Esophagus muscularis mucosa (tissue), 4 donors: ENCODE results near the gene ERCC6L2. TPM values are rescaled to one million over a fixed set of nuclear protein-coding genes. Genes with fewer than 3 reads are reported as not detected.

Source experiments
- DNase-seq: peaks from one replicate; pipeline ENCODE4 v3.0.0-alpha.2; 2017; ENCODE audit errors: extremely low spot score
- H3K27ac ChIP-seq, 4 donors: fragments of 200-600 bp; sonication (generic); replicated peaks in 1 of 4; 1 replicate in 3 of 4; 2 replicates in 1 of 4; pipeline ENCODE4 v1.5.1; 2016 to 2019; ENCODE audit warnings: mild to moderate bottlenecking in 1 of 4
- H3K27me3 ChIP-seq, 4 donors: fragments of 200-600 bp; sonication (generic); one replicate each; pipeline versions ENCODE4 v1.5.1 to v1.6.0; 2016 to 2019
- H3K36me3 ChIP-seq, 4 donors: fragments of 200-600 bp; sonication (generic); one replicate each; pipeline ENCODE4 v1.5.1; 2016 to 2019
- H3K4me1 ChIP-seq, 4 donors: fragments of 200-600 bp; sonication (generic); one replicate each; pipeline ENCODE4 v1.5.1; 2016 to 2019
- H3K4me3 ChIP-seq, 4 donors: fragments of 200-600 bp; sonication (generic); 1 replicate in 2 of 4; 2 replicates in 2 of 4; pipeline ENCODE4 v1.5.1; 2016 to 2019; ENCODE audit warnings: mild to moderate bottlenecking in 4 of 4, moderate library complexity in 1 of 4
- H3K9me3 ChIP-seq, 4 donors: fragments of 200-600 bp; sonication (generic); 1 replicate in 3 of 4; 2 replicates in 1 of 4; pipeline ENCODE4 v1.5.1; 2016 to 2019
- CTCF ChIP-seq, 3 experiments: fragments of 200-600 bp in 2 of 3; fragments of 450-650 bp in 1 of 3; sonication (generic) in 2 of 3; IDR thresholded peaks; one replicate each; pipeline ENCODE4 v1.5.1; 2017 to 2019; ENCODE audit warnings: antibody characterized with exemption in 3 of 3, mild to moderate bottlenecking in 2 of 3, moderate library complexity in 1 of 3
- EP300 ChIP-seq: sonication (generic); formaldehyde crosslinking; IDR thresholded peaks from one replicate; pipeline ENCODE4 v1.6.1; 2017; ENCODE audit warnings: antibody characterized with exemption
- POLR2A ChIP-seq: fragments of 450-650 bp; IDR thresholded peaks from one replicate; pipeline ENCODE4 v1.6.1; 2017; ENCODE audit warnings: antibody characterized with exemption, moderate library complexity, mild to moderate bottlenecking, low read depth
- POLR2AphosphoS5 ChIP-seq, 2 donors: sonication (generic); formaldehyde crosslinking; IDR thresholded peaks; one replicate each; pipeline ENCODE4 v1.6.1; 2017; ENCODE audit warnings: antibody characterized with exemption in 2 of 2
- WGBS: methylation state at CpG from one replicate; pipeline ENCODE4 v1.1.5; 2018; 5-methylcytosine and 5-hydroxymethylcytosine counted together
- intact Hi-C: fragments of 100-400 bp; cut with DNase I; formaldehyde crosslinking; loops from one replicate; pipeline ENCODE4 v1.15.1; 2023
- total RNA-seq, 4 donors: library from RNA; depleted of rRNA; stranded (reverse); fragments of >200 nt; gene quantifications; one replicate each; pipeline versions ENCODE4 v1.1.0 to v1.2.1, GENCODE V29; 2016

The ERCC6L2 gene
- total RNA-seq, 4 donors from 2014 or later, result 78.1 to 96.4 (median 86.5) TPM

GRCh38 chr9:95887926-95888497 lies 12.5 kb downstream of the ERCC6L2 start:
- intact Hi-C loops, result no loop called here
- H3K27ac ChIP-seq, result no peak overlapping the region
- H3K27me3 ChIP-seq, result no peaks in the 10 kb centered on the region
- peaks cover 0 to 15% (median 10%) of the 10 kb centered on the region in 4 donors for H3K4me1 ChIP-seq
- TF ChIP-seq POLR2AphosphoS5 (IDR thresholded peaks at IDR 0.05), result no peak
- no peak for TF ChIP-seq POLR2A
- no peak for TF ChIP-seq CTCF (IDR thresholded peaks at IDR 0.05)
- TF ChIP-seq EP300, result no peak
- peaks cover 6 to 11% (median 7%) of the 10 kb centered on the region in 4 donors for H3K36me3 ChIP-seq
- H3K9me3 ChIP-seq, result peaks cover 0 to 7% (median 3%) of the 10 kb centered on the region in 4 donors
- WGBS, result 83% methylated on average over 1 of the region's 1 CpG
- no peak for DNase-seq
- no peak overlapping the region for H3K4me3 ChIP-seq

- Histone ChIP-seq H3K36me3 (peaks cover 0 to 5% (median 0%) of the 10 kb centered on the region in 4 donors), H3K27me3 (no peaks in the 10 kb centered on the region), H3K4me3 (no peak overlapping the region), H3K27ac (no peak overlapping the region), H3K9me3 (peaks cover 0 to 8% (median 3%) of the 10 kb centered on the region in 4 donors), H3K4me1 (peaks cover 0 to 15% (median 10%) of the 10 kb centered on the region in 4 donors)
- intact Hi-C loops, result no loop called here
- no peak for DNase-seq
- TF ChIP-seq EP300 (no peak), CTCF (IDR thresholded peaks at IDR 0.05) (no peak), POLR2A (no peak)
- WGBS, result 87% methylated on average over 3 of the region's 4 CpGs
Observed at GRCh38 chr9:95890594-95890993, 15.1 kb downstream of the ERCC6L2 start.

- Histone ChIP-seq H3K9me3 (peaks cover 0 to 8% (median 3%) of the 10 kb centered on the region in 4 donors), H3K4me1 (peaks cover 0 to 15% (median 10%) of the 10 kb centered on the region in 4 donors), H3K36me3 (peaks cover 0 to 5% (median 0%) of the 10 kb centered on the region in 4 donors), H3K4me3 (no peak overlapping the region), H3K27me3 (no peaks in the 10 kb centered on the region), H3K27ac (no peak overlapping the region)
- TF ChIP-seq EP300, result no peak
- TF ChIP-seq CTCF (IDR thresholded peaks at IDR 0.05), result no peak
- TF ChIP-seq POLR2A, result no peak
- no peak for TF ChIP-seq POLR2AphosphoS5 (IDR thresholded peaks at IDR 0.05)
- no peak for DNase-seq
- 95% methylated on average over 8 of the region's 8 CpGs for WGBS
- intact Hi-C loops, result no loop called here
Observed at GRCh38 chr9:95891067-95891671, 15.7 kb downstream of the ERCC6L2 start.

- 100% methylated on average over 2 of the region's 2 CpGs for WGBS
- Histone ChIP-seq H3K9me3 (peaks cover 0 to 8% (median 3%) of the 10 kb centered on the region in 4 donors), H3K4me1 (peaks cover 0 to 11% (median 8%) of the 10 kb centered on the region in 4 donors), H3K4me3 (no peak overlapping the region), H3K36me3 (peaks cover 0 to 5% (median 0%) of the 10 kb centered on the region in 4 donors), H3K27me3 (no peaks in the 10 kb centered on the region), H3K27ac (no peak overlapping the region)
- intact Hi-C loops, result no loop called here
- DNase-seq, result no peak
- TF ChIP-seq CTCF (IDR thresholded peaks at IDR 0.05), result no peak
- TF ChIP-seq POLR2AphosphoS5 (IDR thresholded peaks at IDR 0.05), result no peak
Observed at GRCh38 chr9:95892690-95893089, 17.2 kb downstream of the ERCC6L2 start.
